WTC11 (cell line): ENCODE results near the gene PLEKHF1.

Source experiments
- CTCF ChIP-seq: fragments of 200-600 bp; IDR thresholded peaks from 2 replicates; pipeline ENCODE4 v1.8.0; 2022; ENCODE audit warnings: antibody characterized with exemption
- ELF4 ChIP-seq: sonication (generic); formaldehyde crosslinking; IDR thresholded peaks from 2 replicates; pipeline ENCODE4 v1.8.1; 2022; ENCODE audit warnings: low read depth, mild to moderate bottlenecking, moderate library complexity, missing genetic modification reagents
- ETV6 ChIP-seq: sonication (generic); formaldehyde crosslinking; IDR thresholded peaks from 2 replicates; pipeline ENCODE4 v1.8.1; 2022; ENCODE audit warnings: mild to moderate bottlenecking, missing genetic modification reagents
- MAX ChIP-seq: sonication (generic); formaldehyde crosslinking; IDR thresholded peaks from 2 replicates; pipeline ENCODE4 v1.8.0; 2022; ENCODE audit warnings: mild to moderate bottlenecking, missing genetic modification reagents
- SOX15 ChIP-seq: fragments of 250-450 bp; sonication (Bioruptor Pico); IDR thresholded peaks from 2 replicates; pipeline ENCODE4 v1.9.0; 2021; ENCODE audit warnings: mild to moderate bottlenecking
- TCF7 ChIP-seq: sonication (generic); formaldehyde crosslinking; IDR thresholded peaks from 2 replicates; pipeline ENCODE4 v1.8.0; 2022; ENCODE audit warnings: mild to moderate bottlenecking, low read depth, missing genetic modification reagents, moderate library complexity
- TEAD1 ChIP-seq: sonication (generic); formaldehyde crosslinking; IDR thresholded peaks from 2 replicates; pipeline ENCODE4 v1.8.0; 2022; ENCODE audit warnings: mild to moderate bottlenecking, missing genetic modification reagents
- TEAD4 ChIP-seq: sonication (generic); formaldehyde crosslinking; IDR thresholded peaks from 2 replicates; pipeline ENCODE4 v1.8.0; 2022; ENCODE audit warnings: mild to moderate bottlenecking, missing genetic modification reagents
- USF1 ChIP-seq: sonication (generic); formaldehyde crosslinking; IDR thresholded peaks from 2 replicates; pipeline ENCODE4 v1.8.0; 2022; ENCODE audit warnings: mild to moderate bottlenecking, missing genetic modification reagents
- ZNF416 ChIP-seq: fragments of 250-450 bp; sonication (Bioruptor Pico); IDR thresholded peaks from 2 replicates; pipeline ENCODE4 v1.9.0; 2021; ENCODE audit warnings: mild to moderate bottlenecking, inconsistent platforms
- ZNF512 ChIP-seq: sonication (generic); formaldehyde crosslinking; IDR thresholded peaks from 2 replicates; pipeline ENCODE4 v1.8.1; 2022; ENCODE audit warnings: missing genetic modification reagents, borderline replicate concordance
- ZNF671 ChIP-seq: fragments of 250-450 bp; sonication (Bioruptor Pico); IDR thresholded peaks from 2 replicates; pipeline ENCODE4 v1.8.0; 2021; ENCODE audit warnings: mild to moderate bottlenecking
- TF ChIP-seq, protein P1 (sequence below): sonication (generic); formaldehyde crosslinking; IDR thresholded peaks from 2 replicates; pipeline ENCODE4 v1.8.1; 2023; ENCODE audit warnings: mild to moderate bottlenecking, missing genetic modification reagents, borderline replicate concordance
- TF ChIP-seq, protein P2 (sequence below): sonication (generic); formaldehyde crosslinking; IDR thresholded peaks from 2 replicates; pipeline ENCODE4 v1.8.1; 2023; ENCODE audit warnings: mild to moderate bottlenecking, missing genetic modification reagents

DNA sequence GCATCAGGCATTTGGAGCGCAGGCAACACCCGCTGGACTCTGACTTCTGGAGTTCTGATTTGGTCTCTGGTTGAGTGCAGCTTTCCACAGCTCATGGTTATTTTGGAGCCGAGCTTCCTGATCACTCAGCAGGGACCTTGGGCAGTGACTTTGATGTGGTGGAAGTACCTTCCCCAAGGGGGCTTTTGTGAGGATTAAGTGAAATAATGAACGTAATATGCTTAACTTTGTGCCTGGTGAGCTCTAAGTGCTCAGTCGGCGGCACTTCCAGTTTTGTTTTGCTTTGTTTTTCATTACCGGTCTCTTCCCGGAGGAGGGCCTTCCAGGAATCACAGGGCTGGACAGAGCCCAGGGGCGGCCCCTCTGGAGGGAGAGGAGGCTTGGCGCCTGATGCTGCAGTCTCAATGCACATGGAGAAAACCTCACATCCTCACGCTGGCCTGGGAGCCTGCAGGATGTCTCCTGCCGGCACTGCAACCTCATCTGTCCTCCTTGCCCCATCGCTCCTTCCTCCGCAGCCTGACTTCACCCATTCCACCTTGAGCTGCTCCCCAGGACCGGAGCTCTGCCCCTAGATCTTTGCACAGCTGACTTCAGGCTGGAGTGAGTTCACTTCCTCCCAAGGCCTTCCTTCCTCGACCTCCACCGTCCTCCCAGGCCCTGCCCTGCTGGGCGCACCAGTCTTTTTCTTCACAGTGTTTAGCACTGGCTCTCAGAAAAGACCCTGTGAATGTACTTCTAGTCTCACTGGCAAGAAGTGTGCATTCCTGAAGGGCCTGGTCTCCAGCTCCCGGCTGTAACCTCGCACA lies 1.5 kb downstream of the PLEKHF1 start:
- TF ChIP-seq CTCF: no peak
- TF ChIP-seq, protein P1, sequence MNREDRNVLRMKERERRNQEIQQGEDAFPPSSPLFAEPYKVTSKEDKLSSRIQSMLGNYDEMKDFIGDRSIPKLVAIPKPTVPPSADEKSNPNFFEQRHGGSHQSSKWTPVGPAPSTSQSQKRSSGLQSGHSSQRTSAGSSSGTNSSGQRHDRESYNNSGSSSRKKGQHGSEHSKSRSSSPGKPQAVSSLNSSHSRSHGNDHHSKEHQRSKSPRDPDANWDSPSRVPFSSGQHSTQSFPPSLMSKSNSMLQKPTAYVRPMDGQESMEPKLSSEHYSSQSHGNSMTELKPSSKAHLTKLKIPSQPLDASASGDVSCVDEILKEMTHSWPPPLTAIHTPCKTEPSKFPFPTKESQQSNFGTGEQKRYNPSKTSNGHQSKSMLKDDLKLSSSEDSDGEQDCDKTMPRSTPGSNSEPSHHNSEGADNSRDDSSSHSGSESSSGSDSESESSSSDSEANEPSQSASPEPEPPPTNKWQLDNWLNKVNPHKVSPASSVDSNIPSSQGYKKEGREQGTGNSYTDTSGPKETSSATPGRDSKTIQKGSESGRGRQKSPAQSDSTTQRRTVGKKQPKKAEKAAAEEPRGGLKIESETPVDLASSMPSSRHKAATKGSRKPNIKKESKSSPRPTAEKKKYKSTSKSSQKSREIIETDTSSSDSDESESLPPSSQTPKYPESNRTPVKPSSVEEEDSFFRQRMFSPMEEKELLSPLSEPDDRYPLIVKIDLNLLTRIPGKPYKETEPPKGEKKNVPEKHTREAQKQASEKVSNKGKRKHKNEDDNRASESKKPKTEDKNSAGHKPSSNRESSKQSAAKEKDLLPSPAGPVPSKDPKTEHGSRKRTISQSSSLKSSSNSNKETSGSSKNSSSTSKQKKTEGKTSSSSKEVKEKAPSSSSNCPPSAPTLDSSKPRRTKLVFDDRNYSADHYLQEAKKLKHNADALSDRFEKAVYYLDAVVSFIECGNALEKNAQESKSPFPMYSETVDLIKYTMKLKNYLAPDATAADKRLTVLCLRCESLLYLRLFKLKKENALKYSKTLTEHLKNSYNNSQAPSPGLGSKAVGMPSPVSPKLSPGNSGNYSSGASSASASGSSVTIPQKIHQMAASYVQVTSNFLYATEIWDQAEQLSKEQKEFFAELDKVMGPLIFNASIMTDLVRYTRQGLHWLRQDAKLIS (CRISPR knock-in tag): no peak
- TF ChIP-seq TEAD1 (CRISPR knock-in tag): no peak
- no peak for TF ChIP-seq TCF7 (CRISPR knock-in tag)
- no peak for TF ChIP-seq ZNF671 (CRISPR knock-in tag)
- TF ChIP-seq USF1: no peak
- TF ChIP-seq, protein P2, sequence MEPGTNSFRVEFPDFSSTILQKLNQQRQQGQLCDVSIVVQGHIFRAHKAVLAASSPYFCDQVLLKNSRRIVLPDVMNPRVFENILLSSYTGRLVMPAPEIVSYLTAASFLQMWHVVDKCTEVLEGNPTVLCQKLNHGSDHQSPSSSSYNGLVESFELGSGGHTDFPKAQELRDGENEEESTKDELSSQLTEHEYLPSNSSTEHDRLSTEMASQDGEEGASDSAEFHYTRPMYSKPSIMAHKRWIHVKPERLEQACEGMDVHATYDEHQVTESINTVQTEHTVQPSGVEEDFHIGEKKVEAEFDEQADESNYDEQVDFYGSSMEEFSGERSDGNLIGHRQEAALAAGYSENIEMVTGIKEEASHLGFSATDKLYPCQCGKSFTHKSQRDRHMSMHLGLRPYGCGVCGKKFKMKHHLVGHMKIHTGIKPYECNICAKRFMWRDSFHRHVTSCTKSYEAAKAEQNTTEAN (CRISPR knock-in tag): no peak
- no peak for TF ChIP-seq ZNF512 (CRISPR knock-in tag)
- TF ChIP-seq MAX: no peak
- no peak for TF ChIP-seq TEAD4 (CRISPR knock-in tag)
- TF ChIP-seq ELF4 (CRISPR knock-in tag): no peak
- TF ChIP-seq SOX15 (CRISPR knock-in tag): no peak
- TF ChIP-seq ETV6 (CRISPR knock-in tag): no peak
- TF ChIP-seq ZNF416 (CRISPR knock-in tag): no peak
